ENCODE results near the gene CTAGE9.
"Not testable (repeated sequence)": the region's sequence is repeated elsewhere in the genome, so short reads cannot be mapped to it uniquely, and the experiment has no call there.

CTAGE9 gene

GRCh38 chr6:131729550-131729949 is 18.7 kb upstream of the CTAGE9 start:
- DNase-seq (ENCODE audit: low read depth), result no peak

- no peak for DNase-seq (ENCODE audit: low read depth)
Measured at GRCh38 chr6:131728296-131728939, 17.6 kb upstream of the CTAGE9 start.

GRCh38 chr6:131727868-131728267 is 17.1 kb upstream of the CTAGE9 start:
- DNase-seq (ENCODE audit: low read depth), result no peak

- no peak for DNase-seq (ENCODE audit: low read depth)
Measured at GRCh38 chr6:131727467-131727866, 16.6 kb upstream of the CTAGE9 start.

- no peak for DNase-seq (ENCODE audit: low read depth)
Measured at GRCh38 chr6:131724114-131724513, 13.3 kb upstream of the CTAGE9 start.

- no peak for DNase-seq (ENCODE audit: low read depth)
Measured at GRCh38 chr6:131721161-131721560, 10.3 kb upstream of the CTAGE9 start.

GRCh38 chr6:131717836-131718542 is 7.2 kb upstream of the CTAGE9 start:
- no peak for DNase-seq (ENCODE audit: low read depth)

GRCh38 chr6:131715567-131715966 is 4.8 kb upstream of the CTAGE9 start:
- DNase-seq (ENCODE audit: low read depth), result not testable (repeated sequence)

- not testable (repeated sequence) for DNase-seq (ENCODE audit: low read depth)
Measured at GRCh38 chr6:131703905-131704304, 6.9 kb downstream of the CTAGE9 start.

GRCh38 chr6:131700851-131701250 is 10.0 kb downstream of the CTAGE9 start:
- not testable (repeated sequence) for DNase-seq (ENCODE audit: low read depth)

- DNase-seq (ENCODE audit: low read depth), result no peak
Measured at GRCh38 chr6:131696956-131697355, 13.9 kb downstream of the CTAGE9 start.

- no peak for DNase-seq (ENCODE audit: low read depth)
Measured at GRCh38 chr6:131694832-131695426, 15.9 kb downstream of the CTAGE9 start.

- DNase-seq (ENCODE audit: low read depth), result no peak
Measured at GRCh38 chr6:131693384-131693783, 17.4 kb downstream of the CTAGE9 start.

- no peak for DNase-seq (ENCODE audit: low read depth)
Measured at GRCh38 chr6:131692589-131692988, 18.2 kb downstream of the CTAGE9 start.

GRCh38 chr6:131692031-131692430 is 18.8 kb downstream of the CTAGE9 start:
- DNase-seq (ENCODE audit: low read depth), result no peak

GRCh38 chr6:131688286-131688685 is 22.5 kb downstream of the CTAGE9 start:
- no peak for DNase-seq (ENCODE audit: low read depth)

GRCh38 chr6:131687022-131687421 is 23.8 kb downstream of the CTAGE9 start:
- DNase-seq (ENCODE audit: low read depth), result no peak

GRCh38 chr6:131685266-131685780 is 25.5 kb downstream of the CTAGE9 start:
- no peak for DNase-seq (ENCODE audit: low read depth)

GRCh38 chr6:131683479-131683878 is 27.3 kb downstream of the CTAGE9 start:
- DNase-seq (ENCODE audit: low read depth), result no peak

- DNase-seq (ENCODE audit: low read depth), result no peak
Measured at GRCh38 chr6:131682442-131682841, 28.4 kb downstream of the CTAGE9 start.

GRCh38 chr6:131681585-131681984 is 29.2 kb downstream of the CTAGE9 start:
- DNase-seq (ENCODE audit: low read depth), result no peak

- no peak for DNase-seq (ENCODE audit: low read depth)
Measured at GRCh38 chr6:131680868-131681267, 29.9 kb downstream of the CTAGE9 start.

- DNase-seq (ENCODE audit: low read depth), result no peak
Measured at GRCh38 chr6:131678442-131678841, 32.4 kb downstream of the CTAGE9 start.
